ENCODE results near the gene BRINP2. TPM values are rescaled to one million over a fixed set of nuclear protein-coding genes. Genes with fewer than 3 reads are reported as not detected.
A peak's percentile ranks its signal among the peaks of the same experiment; 100 is the strongest.

BRINP2 gene
- total RNA-seq, 2 experiments from 2014 or later = not detected

- CTCF ChIA-PET = no interaction called here
- H3K9me3 Mint-ChIP-seq = no peaks in the 10 kb centered on the region
- intact Hi-C loops (cut with micrococcal nuclease) = no loop called here
- no peak for DNase-seq
- H3K4me3 Mint-ChIP-seq = no peak overlapping the region
- H3K36me3 Mint-ChIP-seq (ENCODE audit: low read depth) = no peaks in the 10 kb centered on the region
- H3K27me3 Mint-ChIP-seq (ENCODE audit: low read depth) = peaks cover 4% of the 10 kb centered on the region
- H3K27ac Mint-ChIP-seq = no peak overlapping the region
- no peaks in the 10 kb centered on the region for H3K4me1 Mint-ChIP-seq (ENCODE audit: low read depth)
Observed at GRCh38 chr1:177239792-177240191, 69.0 kb downstream of the BRINP2 start.

GRCh38 chr1:177243773-177244172 is 73.0 kb downstream of the BRINP2 start:
- no peak for DNase-seq
- intact Hi-C loops (cut with micrococcal nuclease) = no loop called here
- Mint-ChIP-seq H3K9me3 (no peaks in the 10 kb centered on the region), H3K4me3 (no peak overlapping the region), H3K36me3 (ENCODE audit: low read depth) (no peaks in the 10 kb centered on the region), H3K27ac (no peak overlapping the region), H3K27me3 (ENCODE audit: low read depth) (peaks cover 4% of the 10 kb centered on the region), H3K4me1 (ENCODE audit: low read depth) (no peaks in the 10 kb centered on the region)
- CTCF ChIA-PET = no interaction called here

GRCh38 chr1:177246710-177247580 is 76.2 kb downstream of the BRINP2 start:
- DNase-seq = no peak
- Mint-ChIP-seq H3K4me1 (ENCODE audit: low read depth) (no peaks in the 10 kb centered on the region), H3K4me3 (no peak overlapping the region), H3K27me3 (ENCODE audit: low read depth) (peaks cover 4% of the 10 kb centered on the region), H3K9me3 (no peaks in the 10 kb centered on the region), H3K36me3 (ENCODE audit: low read depth) (no peaks in the 10 kb centered on the region), H3K27ac (no peak overlapping the region)
- intact Hi-C loops (cut with micrococcal nuclease) = no loop called here
- CTCF ChIA-PET = no interaction called here

GRCh38 chr1:177247623-177248176 is 76.9 kb downstream of the BRINP2 start:
- DNase-seq = no peak
- Mint-ChIP-seq H3K9me3 (no peaks in the 10 kb centered on the region), H3K36me3 (ENCODE audit: low read depth) (no peaks in the 10 kb centered on the region), H3K27me3 (ENCODE audit: low read depth) (peaks cover 4% of the 10 kb centered on the region), H3K4me3 (no peak overlapping the region), H3K4me1 (ENCODE audit: low read depth) (no peaks in the 10 kb centered on the region), H3K27ac (no peak overlapping the region)
- CTCF ChIA-PET = no interaction called here
- intact Hi-C loops (cut with micrococcal nuclease) = no loop called here

- Mint-ChIP-seq H3K4me3 (no peak overlapping the region), H3K27me3 (ENCODE audit: low read depth) (peaks cover 2% of the 10 kb centered on the region)
- CTCF ChIA-PET = no interaction called here
Observed at GRCh38 chr1:177248258-177248657, 77.5 kb downstream of the BRINP2 start.

GRCh38 chr1:177249231-177249630 is 78.5 kb downstream of the BRINP2 start:
- Mint-ChIP-seq H3K36me3 (ENCODE audit: low read depth) (no peaks in the 10 kb centered on the region), H3K9me3 (no peaks in the 10 kb centered on the region), H3K27ac (no peak overlapping the region), H3K4me1 (ENCODE audit: low read depth) (no peaks in the 10 kb centered on the region), H3K4me3 (no peak overlapping the region), H3K27me3 (ENCODE audit: low read depth) (no peaks in the 10 kb centered on the region)
- CTCF ChIA-PET = no interaction called here
- intact Hi-C loops (cut with micrococcal nuclease) = no loop called here
- no peak for DNase-seq

More at GRCh38 chr1:177248258-177248657, 77.5 kb downstream of the BRINP2 start:
- Mint-ChIP-seq H3K27ac (no peak overlapping the region), H3K4me1 (ENCODE audit: low read depth) (no peaks in the 10 kb centered on the region), H3K36me3 (ENCODE audit: low read depth) (no peaks in the 10 kb centered on the region), H3K9me3 (no peaks in the 10 kb centered on the region)
- intact Hi-C loops (cut with micrococcal nuclease) = no loop called here
- no peak for DNase-seq

- Mint-ChIP-seq H3K27ac (no peak overlapping the region), H3K4me3 (no peak overlapping the region), H3K4me1 (ENCODE audit: low read depth) (no peaks in the 10 kb centered on the region), H3K9me3 (no peaks in the 10 kb centered on the region), H3K27me3 (ENCODE audit: low read depth) (peaks cover 7% of the 10 kb centered on the region), H3K36me3 (ENCODE audit: low read depth) (no peaks in the 10 kb centered on the region)
- DNase-seq = no peak
- intact Hi-C loops (cut with micrococcal nuclease) = no loop called here
- CTCF ChIA-PET = no interaction called here
Observed at GRCh38 chr1:177252877-177253276, 82.1 kb downstream of the BRINP2 start.

GRCh38 chr1:177255411-177255810 is 84.7 kb downstream of the BRINP2 start:
- Mint-ChIP-seq H3K4me3 (no peak overlapping the region), H3K9me3 (no peaks in the 10 kb centered on the region), H3K27ac (peak overlapping the region; percentile 25), H3K27me3 (ENCODE audit: low read depth) (peaks cover 7% of the 10 kb centered on the region), H3K36me3 (ENCODE audit: low read depth) (no peaks in the 10 kb centered on the region), H3K4me1 (ENCODE audit: low read depth) (no peaks in the 10 kb centered on the region)
- DNase-seq = no peak
- intact Hi-C loops (cut with micrococcal nuclease) = loop anchor here (5.0 kb wide), 1 partner anchor 692 kb away; no protein-coding TSS in a partner anchor
- CTCF ChIA-PET = interaction anchor here (0.9 kb wide), 1 partner anchor 194 kb away, joined by 3 read pairs; no protein-coding TSS in a partner anchor

GRCh38 chr1:177256153-177257075 is 85.7 kb downstream of the BRINP2 start:
- no peaks in the 10 kb centered on the region for H3K36me3 Mint-ChIP-seq (ENCODE audit: low read depth)
- H3K27ac Mint-ChIP-seq = no peak overlapping the region
- peak; percentile 15 for DNase-seq
- H3K9me3 Mint-ChIP-seq = no peaks in the 10 kb centered on the region
- no peaks in the 10 kb centered on the region for H3K4me1 Mint-ChIP-seq (ENCODE audit: low read depth)
- H3K4me3 Mint-ChIP-seq = no peak overlapping the region
- H3K27me3 Mint-ChIP-seq (ENCODE audit: low read depth) = peaks cover 7% of the 10 kb centered on the region
- CTCF ChIA-PET = no interaction called here
- intact Hi-C loops (cut with micrococcal nuclease) = loop anchor here (5.0 kb wide), 1 partner anchor 691 kb away; no protein-coding TSS in a partner anchor

GRCh38 chr1:177257128-177257527 is 86.4 kb downstream of the BRINP2 start:
- Mint-ChIP-seq H3K4me1 (ENCODE audit: low read depth) (no peaks in the 10 kb centered on the region), H3K27me3 (ENCODE audit: low read depth) (peaks cover 7% of the 10 kb centered on the region), H3K27ac (no peak overlapping the region), H3K36me3 (ENCODE audit: low read depth) (no peaks in the 10 kb centered on the region), H3K9me3 (no peaks in the 10 kb centered on the region), H3K4me3 (no peak overlapping the region)
- intact Hi-C loops (cut with micrococcal nuclease) = loop anchor here (5.0 kb wide), 1 partner anchor 690 kb away; no protein-coding TSS in a partner anchor
- DNase-seq = no peak
- CTCF ChIA-PET = no interaction called here

GRCh38 chr1:177257576-177257975 is 86.8 kb downstream of the BRINP2 start:
- no peaks in the 10 kb centered on the region for H3K9me3 Mint-ChIP-seq
- H3K36me3 Mint-ChIP-seq (ENCODE audit: low read depth) = no peaks in the 10 kb centered on the region
- H3K27ac Mint-ChIP-seq = no peak overlapping the region
- CTCF ChIA-PET = no interaction called here
- peaks cover 7% of the 10 kb centered on the region for H3K27me3 Mint-ChIP-seq (ENCODE audit: low read depth)
- intact Hi-C loops (cut with micrococcal nuclease) = loop anchor here (5.0 kb wide), 1 partner anchor 690 kb away; no protein-coding TSS in a partner anchor
- DNase-seq = no peak
- no peaks in the 10 kb centered on the region for H3K4me1 Mint-ChIP-seq (ENCODE audit: low read depth)
- no peak overlapping the region for H3K4me3 Mint-ChIP-seq

- no peak for DNase-seq
- Mint-ChIP-seq H3K4me1 (ENCODE audit: low read depth) (no peaks in the 10 kb centered on the region), H3K36me3 (ENCODE audit: low read depth) (no peaks in the 10 kb centered on the region), H3K9me3 (no peaks in the 10 kb centered on the region), H3K27ac (no peak overlapping the region), H3K27me3 (ENCODE audit: low read depth) (peaks cover 2% of the 10 kb centered on the region), H3K4me3 (no peak overlapping the region)
- intact Hi-C loops (cut with micrococcal nuclease) = no loop called here
- CTCF ChIA-PET = no interaction called here
Observed at GRCh38 chr1:177270863-177271262, 100.1 kb downstream of the BRINP2 start.

All from activated naive CD4-positive, alpha-beta T cell treated with anti-CD3 and anti-CD28 coated beads for 36 hours (primary cell).